GM12872 (cell line): ENCODE measurements around the gene MAGEF1.

Experiments
- TF ChIP-seq, protein P1 (sequence below): IDR thresholded peaks from 3 replicates; pipeline ENCODE4 v1.5.1; 2011; ENCODE audit warnings: low read depth, mild to moderate bottlenecking, low read length, moderate library complexity; ENCODE audit not compliant: insufficient read depth

The MAGEF1 gene

DNA sequence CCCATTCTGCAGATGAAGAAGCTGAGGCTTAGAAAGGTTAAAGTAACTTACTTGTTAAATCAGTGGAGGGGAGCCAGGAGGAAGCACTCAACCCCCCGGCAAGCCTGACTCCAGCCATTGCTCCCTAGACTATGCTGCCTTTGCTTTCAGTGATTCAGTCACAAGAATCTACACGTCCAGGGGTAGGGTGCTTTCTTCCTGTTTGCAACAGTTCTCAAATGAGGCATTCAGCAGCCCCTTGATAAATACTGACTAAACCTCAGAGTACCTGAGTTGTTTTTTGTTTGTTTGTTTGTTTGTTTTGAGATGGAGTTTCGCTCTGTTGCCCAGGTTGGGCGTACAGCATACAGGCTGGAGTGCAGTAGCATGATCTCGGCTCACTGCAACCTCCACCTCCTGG, 28.6 kb downstream of the MAGEF1 start:
- TF ChIP-seq, protein P1, sequence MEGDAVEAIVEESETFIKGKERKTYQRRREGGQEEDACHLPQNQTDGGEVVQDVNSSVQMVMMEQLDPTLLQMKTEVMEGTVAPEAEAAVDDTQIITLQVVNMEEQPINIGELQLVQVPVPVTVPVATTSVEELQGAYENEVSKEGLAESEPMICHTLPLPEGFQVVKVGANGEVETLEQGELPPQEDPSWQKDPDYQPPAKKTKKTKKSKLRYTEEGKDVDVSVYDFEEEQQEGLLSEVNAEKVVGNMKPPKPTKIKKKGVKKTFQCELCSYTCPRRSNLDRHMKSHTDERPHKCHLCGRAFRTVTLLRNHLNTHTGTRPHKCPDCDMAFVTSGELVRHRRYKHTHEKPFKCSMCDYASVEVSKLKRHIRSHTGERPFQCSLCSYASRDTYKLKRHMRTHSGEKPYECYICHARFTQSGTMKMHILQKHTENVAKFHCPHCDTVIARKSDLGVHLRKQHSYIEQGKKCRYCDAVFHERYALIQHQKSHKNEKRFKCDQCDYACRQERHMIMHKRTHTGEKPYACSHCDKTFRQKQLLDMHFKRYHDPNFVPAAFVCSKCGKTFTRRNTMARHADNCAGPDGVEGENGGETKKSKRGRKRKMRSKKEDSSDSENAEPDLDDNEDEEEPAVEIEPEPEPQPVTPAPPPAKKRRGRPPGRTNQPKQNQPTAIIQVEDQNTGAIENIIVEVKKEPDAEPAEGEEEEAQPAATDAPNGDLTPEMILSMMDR, result no peak

DNA sequence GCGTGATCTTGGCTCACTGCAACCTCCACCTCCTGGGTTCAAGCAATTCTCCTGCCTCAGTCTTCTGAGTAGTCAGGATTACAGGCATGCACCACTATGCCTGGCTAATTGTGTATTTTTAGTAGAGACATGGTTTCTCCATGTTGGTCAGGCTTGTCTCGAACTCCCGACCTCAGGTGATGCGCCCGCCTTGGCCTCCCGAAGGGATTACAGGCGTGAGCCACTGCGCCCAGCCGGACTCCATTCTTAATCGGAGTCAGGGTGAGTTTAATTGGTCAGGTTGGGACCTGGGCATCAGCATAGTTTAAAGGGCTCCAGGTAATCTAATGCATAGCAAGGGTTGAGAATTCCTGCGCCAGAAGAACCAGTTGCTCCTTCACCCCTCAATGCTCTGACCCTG, 29.2 kb downstream of the MAGEF1 start:
- TF ChIP-seq, protein P1, result no peak

DNA sequence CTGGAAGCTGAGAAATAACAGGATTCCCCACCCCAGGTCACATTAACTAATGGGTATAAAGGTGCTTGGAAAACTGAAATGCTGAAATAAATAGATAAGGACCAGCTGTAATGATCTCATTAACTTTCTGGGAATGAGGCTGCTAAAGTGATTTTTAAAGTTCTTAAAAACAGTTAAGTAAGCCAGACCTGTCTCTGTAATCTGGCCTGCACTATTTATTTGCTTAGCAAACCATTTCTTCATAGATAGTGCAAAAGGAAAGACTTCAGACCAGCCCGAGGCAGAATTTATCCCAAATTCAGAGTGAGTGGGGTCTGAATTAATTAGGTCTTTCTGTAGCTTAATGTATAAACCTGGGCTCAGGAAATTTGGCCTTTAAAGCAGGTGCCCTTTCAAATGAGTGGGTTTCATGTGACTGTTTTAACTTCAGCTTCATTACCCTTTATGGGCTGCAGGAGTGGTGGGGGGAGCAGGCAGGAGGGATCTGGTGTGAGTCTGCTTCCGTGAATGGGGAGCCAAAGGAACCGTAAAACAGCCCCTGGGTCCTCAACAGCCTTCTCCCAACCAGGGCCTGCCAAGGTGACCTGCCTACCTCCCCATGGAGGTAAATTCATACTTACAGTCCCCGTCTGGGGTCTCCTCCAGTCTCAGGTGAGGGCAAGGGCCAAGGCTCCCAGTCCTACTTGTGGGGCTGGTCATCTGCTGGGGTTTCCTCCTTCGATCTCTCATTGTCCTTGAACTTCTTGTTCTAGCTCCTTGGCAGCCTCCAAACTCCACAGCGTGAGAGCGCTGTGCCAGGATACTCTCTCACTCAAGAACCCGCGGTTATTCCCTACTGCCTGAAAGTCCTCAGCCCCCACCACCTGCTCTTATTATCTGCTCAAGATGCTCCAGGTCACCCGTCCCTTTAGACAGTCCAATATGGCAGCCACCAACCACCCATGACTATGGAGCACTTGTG, 31.2 kb downstream of the MAGEF1 start:
- TF ChIP-seq, protein P1, result no peak

DNA sequence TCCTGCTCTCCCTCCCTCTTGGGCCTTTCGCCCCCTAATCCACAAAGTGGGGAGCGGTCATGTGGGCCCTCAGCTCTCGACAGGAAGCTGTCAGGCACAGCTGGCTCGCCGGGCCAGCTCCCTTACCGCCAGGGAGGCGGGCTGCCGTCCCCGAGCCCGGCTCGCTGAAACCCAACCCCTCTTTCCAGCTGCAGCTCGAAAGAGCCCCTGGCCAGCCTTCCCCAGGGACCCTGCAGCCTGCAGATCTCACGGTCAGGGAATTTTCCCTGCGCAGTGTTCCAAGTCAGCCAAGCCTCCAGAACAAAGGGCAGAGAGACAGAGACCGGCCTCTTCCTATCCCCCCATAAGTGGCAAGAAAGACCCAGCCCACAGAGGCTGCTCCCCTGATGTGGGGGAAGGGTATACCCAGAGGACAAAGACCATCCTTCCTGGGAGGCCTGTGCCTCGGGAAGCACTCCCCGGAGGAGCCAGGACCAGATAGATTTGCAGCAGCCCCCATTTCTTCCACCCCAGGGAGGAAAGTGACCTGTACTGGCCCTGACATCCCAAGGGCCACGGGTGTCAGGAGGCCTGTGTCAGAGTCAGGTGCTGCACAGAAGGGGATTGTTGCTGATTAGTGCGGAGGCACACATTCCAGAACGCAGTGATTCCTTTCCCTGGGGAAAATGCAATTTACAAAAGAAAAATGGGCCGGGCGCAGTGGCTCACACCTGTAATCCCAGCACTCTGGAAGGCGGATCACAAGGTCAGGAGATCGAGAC, 32.6 kb downstream of the MAGEF1 start:
- TF ChIP-seq, protein P1, result no peak

DNA sequence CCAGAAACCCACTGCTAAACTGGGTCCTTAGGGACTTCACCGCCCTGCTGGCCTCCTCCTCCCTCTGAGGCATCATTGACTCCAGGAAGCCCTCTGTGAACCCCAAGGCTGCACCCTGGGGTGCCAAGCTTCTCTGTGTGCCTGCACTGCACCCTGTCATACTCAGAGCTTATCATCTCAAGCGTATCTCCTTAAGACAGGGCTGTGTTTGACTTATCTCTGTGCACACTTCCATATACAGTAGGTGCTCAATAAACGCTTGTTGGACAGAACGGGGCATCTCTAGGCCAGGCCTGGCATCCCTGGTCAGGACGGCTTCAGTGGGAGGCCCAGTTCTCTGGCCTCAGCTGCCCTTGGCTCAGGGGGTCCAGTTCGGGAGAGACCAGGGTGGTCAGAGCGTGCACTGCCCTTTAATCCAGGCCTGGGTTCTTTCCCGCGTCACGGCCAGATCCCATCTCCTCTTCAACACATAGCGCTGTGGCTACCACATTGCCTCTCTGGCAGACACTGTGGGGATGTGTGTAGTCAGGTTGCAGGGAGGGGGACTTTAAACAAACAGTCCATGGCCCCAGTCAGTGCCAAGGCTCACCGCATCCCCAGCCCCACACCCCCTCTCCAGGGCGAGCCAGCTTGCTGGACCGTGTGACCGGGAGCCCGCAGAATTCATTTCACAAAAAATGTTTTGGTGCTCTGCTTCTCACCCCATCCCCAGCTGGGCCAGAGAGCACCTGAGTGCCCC, 33.4 kb downstream of the MAGEF1 start:
- TF ChIP-seq, protein P1, result no peak

DNA sequence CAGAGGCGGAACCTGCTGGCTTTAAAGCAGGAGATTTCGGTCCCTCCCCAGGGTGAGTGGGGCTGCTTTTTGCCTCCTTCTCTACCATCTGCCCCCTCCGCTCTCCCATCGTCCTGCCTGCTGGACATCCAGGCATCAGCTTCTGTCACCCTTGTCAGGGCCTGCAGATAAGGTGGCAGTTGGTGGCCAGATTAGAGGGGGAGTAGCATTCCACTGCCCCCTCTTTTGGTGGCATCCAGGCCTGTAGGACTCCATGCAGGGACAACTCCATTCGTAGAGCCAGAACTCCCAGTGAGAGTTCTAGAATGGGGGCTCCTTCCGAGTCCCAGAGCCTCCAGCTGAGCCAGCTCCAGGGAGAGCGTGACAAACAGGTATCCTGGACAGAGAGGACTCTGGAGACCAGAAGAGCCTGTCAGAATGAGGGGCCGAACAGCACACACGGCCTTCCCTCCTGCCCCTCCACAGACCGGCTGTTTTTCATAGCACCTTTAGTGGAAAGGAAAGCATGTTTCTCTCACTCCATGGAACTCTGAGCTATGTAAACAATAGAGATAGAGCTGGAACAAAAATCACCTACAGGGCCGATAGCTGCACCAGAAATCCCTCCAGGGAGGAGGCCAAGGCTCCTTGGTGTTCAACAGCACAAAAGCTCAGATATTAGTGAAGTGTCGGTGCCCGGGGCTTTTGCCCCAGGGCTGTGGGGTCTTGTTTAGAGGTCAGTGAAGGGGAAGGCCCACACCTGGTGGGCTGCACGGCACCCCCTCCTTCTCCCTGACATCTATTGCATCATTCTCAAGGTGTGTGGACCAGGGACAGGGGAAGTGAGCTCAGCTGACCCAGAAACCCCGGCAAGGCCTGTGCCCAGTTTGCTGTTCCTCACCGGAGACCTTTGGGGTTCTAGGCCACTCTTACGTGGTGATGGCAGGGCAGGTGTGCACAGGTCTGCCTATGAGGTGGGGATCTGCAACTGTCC, 34.2 kb downstream of the MAGEF1 start:
- TF ChIP-seq, protein P1, result no peak
